KBM-7 (cell line): ENCODE data around the gene IGSF21.

Source experiments
- DNase-seq: peaks from one replicate; pipeline ENCODE4 v3.0.0-alpha.2; 2015
- in situ Hi-C: fragments of 300-500 bp; cut with MboI; formaldehyde crosslinking; loops from 2 replicates; pipeline ENCODE4 v1.14.3; 2020; ENCODE audit warnings: low sequenced_read_pairs, low pct_unique_long_range_greater_than_20kb, mixed read lengths

IGSF21 gene

GRCh38 chr1:18238190-18238589 lies 130.6 kb downstream of the IGSF21 start:
- in situ Hi-C loops, result no loop called here
- DNase-seq, result no peak

GRCh38 chr1:18239671-18240070 lies 132.1 kb downstream of the IGSF21 start:
- in situ Hi-C loops, result no loop called here
- DNase-seq, result no peak

GRCh38 chr1:18240906-18241305 lies 133.3 kb downstream of the IGSF21 start:
- in situ Hi-C loops, result no loop called here
- no peak for DNase-seq

- in situ Hi-C loops, result no loop called here
- DNase-seq, result no peak
These were observed 134.3 kb downstream of the IGSF21 start for GRCh38 chr1:18241891-18242290.

GRCh38 chr1:18243503-18244175 lies 136.0 kb downstream of the IGSF21 start:
- in situ Hi-C loops, result no loop called here
- no peak for DNase-seq

- DNase-seq, result no peak
- in situ Hi-C loops, result no loop called here
These were observed 137.2 kb downstream of the IGSF21 start for GRCh38 chr1:18244762-18245161.

- in situ Hi-C loops, result no loop called here
- DNase-seq, result no peak
These were observed 138.0 kb downstream of the IGSF21 start for GRCh38 chr1:18245647-18246046.

GRCh38 chr1:18246543-18246942 lies 138.9 kb downstream of the IGSF21 start:
- in situ Hi-C loops, result no loop called here
- no peak for DNase-seq

- DNase-seq, result no peak
- in situ Hi-C loops, result no loop called here
These were observed 139.6 kb downstream of the IGSF21 start for GRCh38 chr1:18247151-18247550.

- no peak for DNase-seq
- in situ Hi-C loops, result no loop called here
These were observed 142.0 kb downstream of the IGSF21 start for GRCh38 chr1:18249631-18250030.

- in situ Hi-C loops, result no loop called here
- DNase-seq, result no peak
These were observed 145.5 kb downstream of the IGSF21 start for GRCh38 chr1:18253093-18253492.

GRCh38 chr1:18256282-18257235 lies 149.0 kb downstream of the IGSF21 start:
- peak; percentile 23 for DNase-seq
- in situ Hi-C loops, result no loop called here

GRCh38 chr1:18257778-18258177 lies 150.2 kb downstream of the IGSF21 start:
- in situ Hi-C loops, result no loop called here
- DNase-seq, result no peak

GRCh38 chr1:18261891-18262290 lies 154.3 kb downstream of the IGSF21 start:
- no peak for DNase-seq
- in situ Hi-C loops, result no loop called here

GRCh38 chr1:18262726-18263125 lies 155.1 kb downstream of the IGSF21 start:
- DNase-seq, result no peak
- in situ Hi-C loops, result no loop called here

- in situ Hi-C loops, result no loop called here
- no peak for DNase-seq
These were observed 156.0 kb downstream of the IGSF21 start for GRCh38 chr1:18263547-18264120.

GRCh38 chr1:18264450-18265039 lies 156.9 kb downstream of the IGSF21 start:
- DNase-seq, result no peak
- in situ Hi-C loops, result no loop called here

GRCh38 chr1:18265641-18266040 lies 158.0 kb downstream of the IGSF21 start:
- in situ Hi-C loops, result no loop called here
- DNase-seq, result no peak

- no peak for DNase-seq
- in situ Hi-C loops, result no loop called here
These were observed 158.8 kb downstream of the IGSF21 start for GRCh38 chr1:18266391-18266790.

- in situ Hi-C loops, result no loop called here
- DNase-seq, result no peak
These were observed 163.7 kb downstream of the IGSF21 start for GRCh38 chr1:18271336-18271735.
